SIG-M5 (cell line): ENCODE results near the gene ALOX5.
"Not testable (repeated sequence)": the region's sequence is repeated elsewhere in the genome, so short reads cannot be mapped to it uniquely, and the experiment has no call there.

Experiments used
- DNase-seq: peaks from one replicate; lab custom pipeline; 2025; lab: John Stamatoyannopoulos, UW

ALOX5 gene

DNA sequence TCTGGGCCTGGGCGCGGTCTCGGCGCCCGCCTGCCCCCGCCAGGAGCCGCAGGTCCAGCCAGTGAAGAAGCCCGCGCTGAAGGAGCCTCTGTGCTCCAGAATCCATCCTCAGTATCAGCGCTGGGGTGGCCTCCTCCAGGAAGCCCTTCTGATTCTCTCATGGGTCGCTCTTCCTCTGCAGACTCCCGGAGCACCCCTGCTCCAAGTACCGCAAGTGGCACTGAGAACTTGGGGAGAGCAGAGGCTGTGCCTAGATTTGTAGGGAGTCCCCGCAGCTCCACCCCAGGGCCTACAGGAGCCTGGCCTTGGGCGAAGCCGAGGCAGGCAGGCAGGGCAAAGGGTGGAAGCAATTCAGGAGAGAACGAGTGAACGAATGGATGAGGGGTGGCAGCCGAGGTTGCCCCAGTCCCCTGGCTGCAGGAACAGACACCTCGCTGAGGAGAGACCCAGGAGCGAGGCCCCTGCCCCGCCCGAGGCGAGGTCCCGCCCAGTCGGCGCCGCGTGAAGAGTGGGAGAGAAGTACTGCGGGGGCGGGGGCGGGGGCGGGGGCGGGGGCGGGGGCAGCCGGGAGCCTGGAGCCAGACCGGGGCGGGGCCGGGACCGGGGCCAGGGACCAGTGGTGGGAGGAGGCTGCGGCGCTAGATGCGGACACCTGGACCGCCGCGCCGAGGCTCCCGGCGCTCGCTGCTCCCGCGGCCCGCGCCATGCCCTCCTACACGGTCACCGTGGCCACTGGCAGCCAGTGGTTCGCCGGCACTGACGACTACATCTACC lies at the start of gene ALOX5:
ALOX5 (plus strand) TSS at position 641 of the 774 bp plus-strand sequence; CDS start at position 705, 64 bp downstream.
- DNase-seq, result no peak

DNA sequence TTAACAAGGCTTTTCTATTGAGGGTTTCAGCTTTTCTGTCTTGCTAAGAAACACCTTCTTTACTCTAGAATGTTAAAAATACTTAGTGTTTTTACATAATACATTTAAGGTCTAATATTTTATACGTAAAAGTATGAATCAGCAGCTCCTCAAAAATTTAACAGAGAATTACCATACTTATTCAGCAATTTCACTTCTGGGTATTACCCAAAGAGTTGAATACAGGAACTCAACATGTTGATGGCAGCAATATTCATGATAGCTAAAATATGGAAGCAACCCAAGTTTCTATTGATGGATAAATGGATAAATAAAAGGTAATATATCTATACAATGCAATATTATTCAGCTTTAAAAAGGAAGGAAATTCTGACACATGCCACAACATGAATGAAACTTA lies 48.9 kb upstream of the ALOX5 start:
- no peak for DNase-seq

DNA sequence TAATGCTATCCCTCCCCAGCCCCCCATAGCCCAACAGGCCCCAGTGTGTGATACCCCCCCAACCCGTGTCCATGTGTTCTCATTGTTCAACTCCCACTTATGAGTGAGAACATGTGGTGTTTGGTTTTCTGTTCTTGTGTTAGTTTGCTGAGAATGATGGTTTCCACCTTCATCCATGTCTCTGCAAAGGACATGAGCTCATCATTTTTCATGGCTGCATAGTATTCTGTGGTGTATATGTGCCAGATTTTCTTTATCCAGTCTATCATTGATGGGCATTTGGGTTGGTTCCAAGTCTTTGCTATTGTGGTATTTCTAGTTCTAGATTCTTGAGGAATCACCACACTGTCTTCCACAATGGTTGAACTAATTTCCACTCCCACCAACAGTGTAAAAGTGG lies 47.2 kb upstream of the ALOX5 start:
- DNase-seq, result not testable (repeated sequence)

DNA sequence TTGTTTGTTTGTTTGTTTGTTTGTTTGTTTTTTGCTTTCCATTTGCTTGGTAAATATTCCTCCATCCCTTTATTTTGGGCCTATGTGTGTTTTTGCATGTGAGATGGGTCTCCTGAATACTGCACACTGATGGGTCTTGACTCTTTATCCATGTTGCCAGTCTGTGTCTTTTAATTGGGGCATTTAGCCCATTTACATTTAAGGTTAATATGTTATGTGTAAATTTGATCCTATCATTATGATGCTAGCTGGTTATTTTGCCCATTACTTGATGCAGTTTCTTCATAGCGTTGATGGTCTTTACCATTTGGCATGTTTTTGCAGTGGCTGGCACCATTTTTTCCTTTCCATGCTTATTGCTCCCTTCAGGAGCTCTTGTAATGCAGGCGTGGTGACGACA lies 42.2 kb upstream of the ALOX5 start:
- DNase-seq, result not testable (repeated sequence)

DNA sequence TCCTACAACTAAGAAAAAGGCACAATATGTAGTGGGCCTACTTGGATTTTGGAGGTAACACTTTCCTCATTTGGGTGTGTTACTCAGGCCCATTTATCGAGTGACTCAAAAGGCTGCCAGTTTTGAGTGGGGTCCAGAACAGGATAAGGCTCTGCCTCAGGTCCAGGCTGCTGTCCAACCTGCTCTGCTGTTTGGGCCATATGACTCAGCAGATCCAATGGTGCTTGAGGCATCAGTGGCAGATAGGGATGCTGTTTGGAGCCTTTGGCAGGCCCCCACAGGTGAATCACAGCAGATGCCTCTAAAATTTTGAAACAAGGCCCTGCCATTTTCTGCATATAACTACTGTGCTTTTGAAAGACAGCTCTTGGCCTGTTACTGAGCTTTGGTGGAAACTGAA lies 34.1 kb upstream of the ALOX5 start:
- DNase-seq, result no peak

DNA sequence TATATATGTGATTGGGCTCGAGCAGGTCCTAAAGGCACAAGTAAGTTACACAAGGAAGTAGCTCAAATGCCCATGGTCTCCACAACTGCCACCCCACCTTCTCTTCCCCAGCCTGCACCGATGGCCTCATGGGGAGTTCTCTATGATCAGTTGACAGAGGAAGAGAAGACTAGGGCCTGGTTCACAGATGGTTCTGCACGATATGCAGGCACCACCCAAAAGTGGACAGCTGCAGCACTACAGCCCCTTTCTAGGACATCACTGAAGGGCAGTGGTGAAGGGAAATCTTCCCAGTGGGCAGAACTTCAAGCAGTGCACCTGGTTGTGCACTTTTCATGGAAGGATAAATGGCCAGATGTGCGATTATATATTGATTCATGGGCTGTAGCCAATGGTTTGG lies 33.6 kb upstream of the ALOX5 start:
- DNase-seq, result not testable (repeated sequence)

DNA sequence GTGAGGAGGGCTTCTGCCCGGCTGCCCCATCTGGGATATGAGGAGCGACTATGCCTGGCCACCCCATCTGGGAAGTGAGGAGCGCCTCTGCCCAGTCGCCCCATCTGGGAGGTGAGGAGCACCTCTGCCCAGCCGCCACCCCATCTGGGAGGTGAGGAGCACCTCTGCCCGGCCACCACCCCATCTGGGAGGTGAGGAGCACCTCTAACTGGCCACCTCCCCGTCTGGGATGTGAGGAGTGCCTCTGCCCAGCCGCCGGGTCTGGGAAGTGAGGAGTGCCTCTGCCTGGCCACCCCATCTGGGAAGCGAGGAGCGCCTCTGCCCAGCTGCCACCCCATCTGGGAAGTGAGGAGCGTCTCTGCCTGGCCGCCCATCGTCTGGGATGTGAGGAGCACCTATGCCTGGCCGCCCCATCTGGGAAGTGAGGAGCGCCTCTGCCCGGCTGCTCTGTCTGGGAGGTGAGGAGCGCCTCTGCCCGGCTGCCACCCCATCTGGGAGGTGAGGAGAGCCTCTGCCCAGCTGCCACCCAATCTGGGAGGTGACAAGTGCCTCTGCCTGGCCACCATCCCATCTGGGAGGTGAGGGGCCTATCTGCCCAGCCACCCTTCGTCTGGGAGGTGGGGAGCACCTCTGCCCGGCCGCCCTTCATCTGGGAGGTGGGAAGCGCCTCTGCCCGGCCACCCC lies 27.2 kb upstream of the ALOX5 start:
- not testable (repeated sequence) for DNase-seq

DNA sequence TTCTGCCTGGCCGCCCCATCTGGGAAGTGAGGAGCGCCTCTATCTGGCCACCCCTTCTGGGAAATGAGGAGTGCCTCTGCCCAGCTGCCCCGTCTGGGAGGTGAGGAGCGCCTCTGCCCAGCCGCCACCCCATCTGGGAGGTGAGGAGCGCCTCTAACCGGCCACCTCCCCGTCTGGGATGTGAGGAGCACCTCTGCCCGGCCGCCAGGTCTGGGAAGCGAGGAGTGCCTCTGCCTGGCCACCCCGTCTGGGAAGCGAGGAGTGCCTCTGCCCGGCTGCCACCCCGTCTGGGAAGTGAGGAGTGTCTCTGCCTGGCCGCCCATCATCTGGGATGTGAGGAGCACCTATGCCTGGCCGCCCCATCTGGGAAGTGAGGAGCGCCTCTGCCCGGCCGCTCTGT lies 26.6 kb upstream of the ALOX5 start:
- DNase-seq, result not testable (repeated sequence)

DNA sequence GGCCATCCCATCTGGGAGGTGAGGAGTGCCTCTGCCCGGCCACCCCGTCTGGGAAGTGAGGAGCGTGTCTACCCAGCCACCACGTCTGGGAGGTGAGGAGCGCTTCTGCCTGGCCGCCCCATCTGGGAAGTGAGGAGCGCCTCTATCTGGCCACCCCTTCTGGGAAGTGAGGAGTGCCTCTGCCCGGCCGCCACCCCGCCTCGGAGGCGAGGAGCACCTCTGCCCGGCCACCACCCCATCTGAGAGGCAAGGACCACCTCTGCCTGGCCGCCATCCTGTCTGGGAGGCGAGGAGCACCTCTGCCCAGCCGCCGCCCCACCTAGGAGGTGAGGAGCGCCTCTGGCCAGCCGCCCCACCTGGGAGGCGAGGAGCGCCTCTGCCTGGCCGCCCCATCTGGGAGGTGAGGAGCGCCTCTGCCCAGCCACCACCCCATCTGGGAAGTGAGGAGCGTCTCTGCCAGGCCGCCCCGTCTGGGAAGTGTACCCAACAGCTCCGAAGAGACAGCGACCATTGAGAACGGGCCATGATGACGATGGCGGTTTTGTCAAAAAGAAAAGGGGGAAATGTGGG lies 25.7 kb upstream of the ALOX5 start:
- DNase-seq, result not testable (repeated sequence)

DNA sequence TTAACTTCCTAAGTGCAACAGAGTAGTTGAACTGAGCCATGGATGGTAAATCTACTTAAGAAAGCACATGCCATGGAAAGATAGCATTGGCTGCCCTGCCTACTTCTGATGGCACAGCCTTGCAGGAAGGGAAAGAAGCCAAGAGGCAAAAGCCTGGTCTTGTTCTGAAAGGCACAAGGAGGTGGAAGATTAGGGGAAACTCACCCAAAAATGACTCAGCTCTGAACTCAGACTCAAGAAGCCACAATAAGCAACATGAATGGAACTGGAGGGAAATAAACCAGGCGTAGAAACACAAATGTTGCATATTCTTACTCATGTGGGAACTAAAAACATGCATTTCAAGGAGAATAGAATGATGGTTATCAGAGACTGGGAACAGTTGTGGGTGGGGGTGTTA lies 20.8 kb upstream of the ALOX5 start:
- no peak for DNase-seq

DNA sequence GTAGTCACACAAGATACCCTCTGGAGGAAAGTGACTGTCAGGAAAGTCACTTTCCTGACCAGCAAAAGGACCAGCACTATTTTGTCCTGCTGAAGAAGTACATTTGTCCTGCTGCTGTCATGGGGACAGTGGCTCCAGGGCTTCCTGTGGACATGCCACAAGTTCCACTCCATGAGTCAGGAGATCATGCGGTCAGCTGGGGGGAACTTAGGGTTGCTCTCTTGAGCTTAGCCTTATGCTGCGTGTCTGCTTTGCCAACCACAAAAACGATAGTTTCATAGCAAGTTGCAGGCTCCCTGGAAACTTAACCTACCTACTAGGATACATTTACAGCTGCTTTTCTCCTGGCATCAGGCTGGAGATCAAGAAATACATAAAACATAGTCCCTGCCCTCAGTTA lies 19.8 kb upstream of the ALOX5 start:
- DNase-seq, result no peak

DNA sequence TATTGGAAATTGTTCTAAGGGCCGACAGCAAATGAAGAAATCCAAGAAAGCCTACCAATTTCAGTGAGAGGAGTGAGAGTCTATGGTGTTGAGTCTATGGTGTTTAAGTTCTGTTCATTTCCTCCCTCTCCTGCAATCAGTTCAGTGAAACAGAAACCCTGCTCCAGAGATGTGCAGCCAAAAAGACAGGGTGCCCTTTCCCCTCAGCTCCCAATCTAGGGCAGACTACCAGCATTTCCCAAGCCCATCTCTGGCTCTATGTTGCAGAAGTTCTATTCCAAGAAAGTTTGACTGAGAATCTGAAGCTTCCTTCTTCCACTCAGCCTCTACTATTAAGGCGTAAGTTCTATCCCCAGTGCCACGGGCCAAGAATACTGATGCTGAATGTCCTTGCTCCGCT lies 18.5 kb upstream of the ALOX5 start:
- no peak for DNase-seq

DNA sequence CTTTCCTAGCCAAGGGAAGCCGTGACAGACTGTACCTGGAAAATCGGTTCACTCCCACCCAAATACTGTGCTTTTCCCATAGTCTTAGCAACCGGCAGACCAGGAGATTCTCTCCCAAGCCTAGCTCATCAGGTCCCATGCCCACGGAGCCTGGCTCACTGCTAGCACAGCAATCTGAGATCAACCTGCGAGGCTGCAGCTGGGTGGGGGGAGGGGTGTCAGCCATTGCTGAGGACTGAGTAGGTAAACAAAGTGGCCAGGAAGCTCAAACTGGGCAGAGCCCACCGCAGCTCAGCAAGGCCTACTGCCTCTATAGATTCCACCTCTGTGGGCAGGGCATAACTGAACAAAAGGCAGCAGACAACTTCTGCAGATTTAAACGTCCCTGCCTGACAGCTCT lies 15.1 kb upstream of the ALOX5 start:
- not testable (repeated sequence) for DNase-seq

DNA sequence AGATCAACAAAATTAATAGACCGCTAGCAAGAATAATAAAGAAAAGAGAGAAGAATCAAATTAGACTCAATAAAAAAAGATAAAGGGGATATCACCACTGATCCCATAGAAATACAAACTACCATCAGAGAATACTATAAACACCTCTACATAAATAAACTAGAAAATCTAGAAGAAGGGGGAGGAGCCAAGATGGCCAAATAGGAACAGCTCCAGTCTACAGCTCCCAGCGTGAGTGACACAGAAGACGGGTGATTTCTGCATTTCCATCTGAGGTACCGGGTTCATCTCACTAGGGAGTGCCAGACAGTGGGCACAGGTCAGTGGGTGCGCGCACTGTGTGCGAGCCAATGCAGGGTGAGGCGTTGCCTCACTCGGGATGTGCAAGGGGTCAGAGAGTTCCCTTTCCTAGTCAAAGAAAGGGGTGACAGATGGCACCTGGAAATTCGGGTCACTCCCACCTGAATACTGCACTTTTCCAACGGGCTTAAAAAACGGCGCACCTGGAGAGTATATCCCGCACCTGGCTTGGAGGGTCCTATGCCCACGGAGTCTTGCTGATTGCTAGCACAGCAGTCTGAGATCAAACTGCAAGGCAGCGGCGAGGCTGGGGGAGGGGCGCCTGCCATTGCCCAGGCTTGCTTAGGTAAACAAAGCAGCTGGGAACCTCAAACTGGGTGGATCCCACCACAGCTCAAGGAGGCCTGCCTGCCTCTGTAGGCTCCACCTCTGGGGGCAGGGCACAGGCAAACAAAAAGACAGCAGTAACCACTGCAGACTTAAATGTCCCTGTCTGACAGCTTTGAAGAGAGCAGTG lies 11.8 kb upstream of the ALOX5 start:
- DNase-seq, result not testable (repeated sequence)

DNA sequence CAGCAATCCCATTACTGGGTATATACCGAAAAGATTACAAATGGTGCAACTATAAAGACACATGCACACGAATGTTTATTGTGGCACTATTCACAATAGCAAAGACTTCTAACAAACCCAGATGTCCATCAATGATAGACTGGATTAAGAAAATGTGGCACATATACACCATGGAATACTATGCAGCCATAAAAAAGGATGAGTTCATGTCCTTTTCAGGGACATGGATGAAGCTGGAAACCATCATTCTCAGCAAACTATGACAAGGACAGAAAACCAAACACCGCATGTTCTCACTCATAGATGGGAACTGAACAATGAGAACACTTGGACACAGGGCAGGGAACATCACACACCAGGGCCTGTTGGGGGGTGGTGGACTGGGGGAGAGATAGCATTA lies 6.4 kb upstream of the ALOX5 start:
- DNase-seq, result not testable (repeated sequence)

DNA sequence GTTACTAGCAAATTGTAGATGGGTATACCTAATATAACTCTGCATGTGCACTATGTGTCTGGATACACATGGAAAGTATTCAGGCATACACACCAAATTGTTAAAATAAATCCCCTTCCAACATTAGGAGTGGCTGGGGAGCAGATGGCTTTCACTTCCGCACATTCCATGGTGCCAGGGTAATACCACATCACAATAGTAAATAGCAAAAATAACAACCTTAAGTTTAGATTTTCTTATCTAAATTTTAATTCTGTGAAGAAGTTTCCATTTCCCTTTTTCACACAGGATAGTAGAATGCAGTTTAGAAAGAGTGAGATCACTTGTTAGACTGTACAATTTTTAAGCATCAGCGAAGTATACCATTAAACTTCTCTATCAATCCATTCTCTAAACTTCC lies 5.8 kb upstream of the ALOX5 start:
- DNase-seq, result no peak

DNA sequence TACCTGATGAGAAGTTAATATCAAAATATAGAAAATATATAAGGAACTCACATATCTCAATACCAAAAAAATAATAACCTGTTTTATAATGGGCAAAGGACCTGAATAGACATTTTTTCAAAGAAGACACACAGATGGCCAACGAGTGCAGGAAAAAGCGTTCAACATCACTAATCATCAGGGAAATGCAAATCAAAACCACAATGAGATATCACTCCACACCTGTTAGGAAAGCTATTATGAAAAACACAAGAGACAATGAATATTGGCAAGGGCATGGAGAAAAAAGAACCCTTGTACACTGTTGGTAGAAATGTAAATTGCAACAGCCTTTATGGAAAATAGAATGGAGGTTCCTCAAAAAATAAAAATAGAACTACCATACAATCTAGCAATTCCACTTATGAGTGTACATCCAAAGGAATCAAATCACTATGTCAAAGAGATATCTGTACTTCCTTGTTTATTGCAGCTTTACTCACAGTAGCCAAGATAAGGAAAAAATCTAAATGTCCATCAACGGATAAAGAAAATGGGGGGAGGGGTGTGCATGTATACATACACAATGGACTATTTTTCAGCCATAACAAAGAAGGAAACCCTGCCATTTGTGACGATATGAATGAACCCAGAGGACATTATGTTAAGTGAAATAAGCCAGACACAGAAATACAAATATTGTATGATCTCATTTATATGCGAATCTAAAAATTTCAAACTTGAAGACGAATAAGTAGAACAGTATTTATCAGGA lies 3.6 kb upstream of the ALOX5 start:
- DNase-seq, result no peak

DNA sequence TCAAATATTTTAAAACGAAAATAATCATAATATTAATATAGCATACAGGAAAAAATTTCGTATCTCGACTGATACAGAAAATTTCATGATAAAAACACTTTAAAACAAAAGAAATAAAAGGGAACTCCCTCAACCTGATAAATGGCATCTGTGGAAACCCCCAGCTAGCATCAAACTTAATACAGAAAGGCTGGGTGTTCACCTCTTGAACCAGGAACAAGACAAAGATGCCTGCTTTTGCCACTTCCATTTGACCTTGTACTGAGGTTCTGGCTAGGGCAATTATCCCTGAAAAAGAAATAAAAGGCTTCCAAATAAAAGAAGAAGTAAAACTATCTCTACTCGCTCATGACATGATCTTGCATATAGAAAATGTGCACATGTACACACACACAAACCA lies 2.5 kb upstream of the ALOX5 start:
- no peak for DNase-seq

DNA sequence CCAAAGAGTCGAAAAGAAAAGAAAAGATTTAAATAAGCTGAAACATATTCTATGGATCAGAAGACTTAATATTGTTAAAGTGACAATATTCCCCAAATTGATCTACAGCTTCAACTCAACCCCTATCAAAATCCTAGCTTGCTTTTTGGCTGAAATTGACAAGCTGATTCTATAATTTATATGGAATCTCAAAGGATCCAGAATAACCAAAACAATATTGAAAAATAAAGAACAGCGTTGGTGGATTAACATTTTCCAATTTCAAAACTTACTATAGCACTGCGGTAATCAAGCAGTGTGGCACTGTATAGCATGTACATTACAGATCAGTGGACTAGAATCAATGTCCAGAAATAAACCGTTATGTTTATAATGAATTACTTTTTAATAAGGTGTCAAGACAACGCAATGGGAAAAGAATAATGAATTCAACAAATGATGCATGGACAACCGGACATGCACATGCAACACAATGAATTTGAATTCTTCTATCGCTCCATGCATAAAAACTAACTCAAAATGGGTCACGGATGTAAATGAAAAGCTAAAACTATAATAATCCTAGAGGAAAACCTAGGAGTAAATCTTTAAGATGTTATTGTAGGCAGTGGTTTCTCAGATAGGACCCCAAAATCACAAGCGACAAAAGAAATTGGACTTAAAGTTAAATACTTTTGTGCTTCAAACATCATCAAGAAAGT lies 1.6 kb upstream of the ALOX5 start:
- DNase-seq, result no peak

DNA sequence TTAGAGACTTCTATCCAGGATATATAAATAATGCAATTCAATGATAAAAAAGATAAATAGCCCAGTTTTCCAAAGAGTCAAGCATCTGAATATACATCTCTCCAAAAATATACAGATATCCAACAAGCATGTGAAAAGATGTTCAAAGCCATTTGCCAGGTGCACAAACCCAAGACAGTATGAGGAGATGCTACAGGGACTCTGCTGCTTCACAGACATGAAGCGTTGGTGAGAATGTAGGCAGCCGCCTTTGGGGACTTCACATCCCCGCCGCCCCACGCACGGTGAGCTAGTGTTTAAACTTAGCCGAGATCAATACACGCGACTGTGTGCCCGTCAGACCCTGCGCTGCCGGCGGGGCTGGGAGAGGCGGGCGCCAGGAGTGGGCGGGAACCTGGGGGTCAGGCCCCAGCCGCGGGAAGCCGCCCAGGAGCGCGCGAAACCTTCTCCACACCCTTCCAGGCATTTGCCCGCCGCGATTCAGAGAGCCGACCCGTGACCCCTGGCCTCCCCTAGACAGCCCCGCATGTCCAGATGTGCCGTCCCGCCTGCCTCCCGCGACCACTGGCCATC lies 927 bp upstream of the ALOX5 start:
- no peak for DNase-seq
